B cell (primary cell): ENCODE measurements around the gene SLC9A3. TPM values are rescaled to one million over a fixed set of nuclear protein-coding genes. Genes with fewer than 3 reads are reported as not detected.

Experiments
- ATAC-seq: fragments of 200-7000 bp; cut with Tn5 transposase; one replicate; pipeline ENCODE4 v1.10.0; 2021; ENCODE audit warnings: low read depth, mild to moderate bottlenecking, moderate number of reproducible peaks, moderate library complexity
- CTCF ChIA-PET: fragments of 350-600 bp; sonication (Branson Sonifier 250); formaldehyde crosslinking; loops from one replicate; lab custom pipeline; 2021; ENCODE audit warnings: antibody characterized with exemption, inconsistent platforms; lab: Charles Lee
- POLR2A ChIA-PET: fragments of 350-600 bp; sonication (Branson Sonifier 250); formaldehyde crosslinking; loops from one replicate; lab custom pipeline; 2021; ENCODE audit warnings: antibody characterized with exemption; lab: Charles Lee
- DNase-seq: peaks from one replicate; pipeline ENCODE4 v3.0.0; 2013
- H2AFZ ChIP-seq: 2 replicates; pipeline ENCODE4 v1.6.1; 2012; ENCODE audit warnings: mild to moderate bottlenecking, low read depth, low read length; ENCODE audit not compliant: insufficient read depth, poor library complexity, severe bottlenecking
- H3K27ac ChIP-seq, 2 donors: 1 replicate in 1 of 2; 2 replicates in 1 of 2; pipeline ENCODE4 v1.5.1; 2012 to 2013; ENCODE audit warnings: low read length in 2 of 2, mild to moderate bottlenecking in 2 of 2, moderate library complexity in 1 of 2
- H3K27me3 ChIP-seq, 4 experiments: fragments of 200-600 bp in 1 of 4; sonication (generic) in 1 of 4; replicated peaks in 1 of 4; 1 replicate in 2 of 4; 2 replicates in 2 of 4; pipeline versions ENCODE4 v1.6.1 to v1.7.0; 2013 to 2016; ENCODE audit warnings: low read length in 3 of 4, mild to moderate bottlenecking in 2 of 4, mixed read lengths in 1 of 4, moderate library complexity in 1 of 4; ENCODE audit not compliant: insufficient read depth in 4 of 4, control insufficient read depth in 3 of 4; ENCODE audit errors: control extremely low read depth in 1 of 4
- H3K36me3 ChIP-seq, 2 experiments: replicated peaks in 1 of 2; 1 replicate in 1 of 2; 2 replicates in 1 of 2; pipeline versions ENCODE4 v1.6.1 to v1.7.1; 2013; ENCODE audit warnings: low read length in 1 of 2; ENCODE audit not compliant: insufficient read depth in 2 of 2, control insufficient read depth in 1 of 2; ENCODE audit errors: control extremely low read depth in 1 of 2, extremely low read depth in 1 of 2
- H3K4me1 ChIP-seq, 2 donors: fragments of 200-600 bp in 1 of 2; sonication (generic) in 1 of 2; 1 replicate in 1 of 2; 2 replicates in 1 of 2; pipeline versions ENCODE4 v1.5.1 to v1.6.1; 2013 to 2017; ENCODE audit warnings: low read length in 2 of 2; ENCODE audit not compliant: control insufficient read depth in 2 of 2, insufficient read depth in 2 of 2
- H3K4me2 ChIP-seq: replicated peaks from 2 replicates; pipeline ENCODE3; 2012; ENCODE audit warnings: mild to moderate bottlenecking, low read depth, low read length; ENCODE audit not compliant: poor library complexity, severe bottlenecking
- H3K4me3 ChIP-seq, 5 experiments: fragments of 200-600 bp in 1 of 5; sonication (generic) in 1 of 5; 1 replicate in 3 of 5; 2 replicates in 2 of 5; pipeline versions ENCODE4 v1.5.1 to v1.7.0; 2011 to 2016; ENCODE audit warnings: low read length in 4 of 5, mild to moderate bottlenecking in 4 of 5, low read depth in 2 of 5, control low read depth in 1 of 5, moderate library complexity in 1 of 5; ENCODE audit not compliant: insufficient read depth in 1 of 5; ENCODE audit errors: control extremely low read depth in 1 of 5, extremely low read depth in 1 of 5
- H3K79me2 ChIP-seq: fragments of 200-600 bp; sonication (generic); one replicate; pipeline ENCODE4 v1.6.0; 2016; ENCODE audit warnings: low read length; ENCODE audit not compliant: control insufficient read depth, insufficient read depth
- H3K9ac ChIP-seq: fragments of 200-600 bp; sonication (generic); 2 replicates; pipeline ENCODE4 v1.6.1; 2017; ENCODE audit warnings: mild to moderate bottlenecking, low read length, moderate library complexity
- H3K9me3 ChIP-seq, 3 donors: one replicate each; pipeline versions ENCODE4 v1.6.1 to v1.7.1; 2013; ENCODE audit warnings: low read length in 2 of 3; ENCODE audit not compliant: control insufficient read depth in 2 of 3, insufficient read depth in 1 of 3; ENCODE audit errors: control extremely low read depth in 1 of 3
- H4K20me1 ChIP-seq: 2 replicates; pipeline ENCODE4 v1.6.0; 2012; ENCODE audit warnings: mild to moderate bottlenecking, low read length; ENCODE audit not compliant: insufficient read depth, control insufficient read depth, poor library complexity, severe bottlenecking
- H3K27ac Mint-ChIP-seq: one replicate; pipeline ENCODE4 v1.8.0; 2021; ENCODE audit warnings: mixed read lengths
- H3K27me3 Mint-ChIP-seq: one replicate; pipeline ENCODE4 v1.8.0; 2021; ENCODE audit warnings: mixed read lengths
- H3K4me1 Mint-ChIP-seq: one replicate; pipeline ENCODE4 v1.8.0; 2021; ENCODE audit warnings: mixed read lengths
- H3K4me3 Mint-ChIP-seq: one replicate; pipeline ENCODE4 v1.8.0; 2021; ENCODE audit warnings: mixed read lengths
- H3K9me3 Mint-ChIP-seq: one replicate; pipeline ENCODE4 v1.8.0; 2022; ENCODE audit warnings: mixed read lengths; ENCODE audit not compliant: insufficient read depth
- EZH2 ChIP-seq: IDR thresholded peaks from 2 replicates; pipeline ENCODE4 v1.6.1; 2012; ENCODE audit warnings: borderline replicate concordance, low read depth, mild to moderate bottlenecking, moderate library complexity, low read length; ENCODE audit not compliant: insufficient read depth, poor library complexity, severe bottlenecking
- WGBS: methylation state at CpG from one replicate; pipeline ENCODE4 v1.1.5; 2013; ENCODE audit warnings: missing lambda C conversion rate; ENCODE audit not compliant: insufficient coverage; 5-methylcytosine and 5-hydroxymethylcytosine counted together
- intact Hi-C: fragments of 100-400 bp; cut with micrococcal nuclease; formaldehyde crosslinking; loops from one replicate; pipeline ENCODE4 v1.10.0; 2022
- polyA plus RNA-seq: library from polyadenylated mRNA; depleted of rRNA; stranded (reverse); fragments of >200 nt; gene quantifications from 2 replicates; pipeline ENCODE4 v1.2.3, GENCODE V29; 2012
- total RNA-seq, 2 donors: library from RNA; stranded (reverse); fragments of 120-200 nt in 1 of 2; gene quantifications; 1 replicate in 1 of 2; 2 replicates in 1 of 2; pipeline versions ENCODE4 v1.2.3 to v1.2.4, GENCODE V29; 2013 to 2022
- TF ChIP-seq, protein P1 (sequence below): fragments of 200-600 bp; IDR thresholded peaks from one replicate; pipeline ENCODE4 v1.8.0; 2022; ENCODE audit warnings: antibody characterized with exemption, mild to moderate bottlenecking

The SLC9A3 gene
- total and polyA plus RNA-seq, 2 donors (not counting 1 experiment from before 2014, with no cell fraction given) = 0.84 to 2.0 TPM

DNA sequence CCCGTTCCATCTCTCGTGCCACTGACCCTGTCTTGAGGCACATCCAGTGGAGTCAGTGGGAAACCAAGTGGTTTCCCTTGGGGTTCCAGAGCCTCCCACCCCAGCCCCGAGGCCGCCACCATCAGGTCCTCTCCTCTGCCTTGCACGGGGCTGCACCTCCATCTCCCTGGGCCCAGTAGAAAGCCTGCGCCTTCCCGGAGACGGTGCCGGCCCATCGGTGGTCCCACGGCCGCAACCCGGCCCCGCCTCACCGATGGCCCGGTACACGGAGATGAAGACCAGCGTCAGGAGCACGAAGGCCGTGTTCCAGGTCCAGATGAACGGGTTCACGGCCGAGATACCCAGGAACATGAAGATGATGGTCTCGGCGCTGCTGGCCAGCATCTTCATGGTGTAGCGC is 41.2 kb downstream of the SLC9A3 start:
- no peak for DNase-seq
- Mint-ChIP-seq H3K27me3 (peaks cover 20% of the 10 kb centered on the region), H3K4me1 (no peaks in the 10 kb centered on the region), H3K4me3 (no peak overlapping the region), H3K27ac (no peak overlapping the region), H3K9me3 (no peaks in the 10 kb centered on the region)
- Histone ChIP-seq H3K4me2 (no peak overlapping the region), H3K9me3 (peaks cover 0 to 14% (median 0%) of the 10 kb centered on the region in 3 donors), H3K27ac (no peak overlapping the region), H3K4me3 (no peak overlapping the region), H3K9ac (no peak overlapping the region), H2AFZ (no peak overlapping the region), H3K36me3 (no peaks in the 10 kb centered on the region), H4K20me1 (no peaks in the 10 kb centered on the region), H3K79me2 (no peaks in the 10 kb centered on the region), H3K27me3 (peaks cover 0 to 64% (median 5%) of the 10 kb centered on the region in 4 experiments), H3K4me1 (peaks cover 5 to 10% of the 10 kb centered on the region in 2 donors)
- CTCF ChIA-PET = no interaction called here
- intact Hi-C loops = no loop called here
- TF ChIP-seq, protein P1, sequence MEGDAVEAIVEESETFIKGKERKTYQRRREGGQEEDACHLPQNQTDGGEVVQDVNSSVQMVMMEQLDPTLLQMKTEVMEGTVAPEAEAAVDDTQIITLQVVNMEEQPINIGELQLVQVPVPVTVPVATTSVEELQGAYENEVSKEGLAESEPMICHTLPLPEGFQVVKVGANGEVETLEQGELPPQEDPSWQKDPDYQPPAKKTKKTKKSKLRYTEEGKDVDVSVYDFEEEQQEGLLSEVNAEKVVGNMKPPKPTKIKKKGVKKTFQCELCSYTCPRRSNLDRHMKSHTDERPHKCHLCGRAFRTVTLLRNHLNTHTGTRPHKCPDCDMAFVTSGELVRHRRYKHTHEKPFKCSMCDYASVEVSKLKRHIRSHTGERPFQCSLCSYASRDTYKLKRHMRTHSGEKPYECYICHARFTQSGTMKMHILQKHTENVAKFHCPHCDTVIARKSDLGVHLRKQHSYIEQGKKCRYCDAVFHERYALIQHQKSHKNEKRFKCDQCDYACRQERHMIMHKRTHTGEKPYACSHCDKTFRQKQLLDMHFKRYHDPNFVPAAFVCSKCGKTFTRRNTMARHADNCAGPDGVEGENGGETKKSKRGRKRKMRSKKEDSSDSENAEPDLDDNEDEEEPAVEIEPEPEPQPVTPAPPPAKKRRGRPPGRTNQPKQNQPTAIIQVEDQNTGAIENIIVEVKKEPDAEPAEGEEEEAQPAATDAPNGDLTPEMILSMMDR = no peak
- no peak for TF ChIP-seq EZH2
- ATAC-seq = no peak
- 94% methylated on average over 26 of the region's 26 CpGs for WGBS
- POLR2A ChIA-PET = no interaction called here

DNA sequence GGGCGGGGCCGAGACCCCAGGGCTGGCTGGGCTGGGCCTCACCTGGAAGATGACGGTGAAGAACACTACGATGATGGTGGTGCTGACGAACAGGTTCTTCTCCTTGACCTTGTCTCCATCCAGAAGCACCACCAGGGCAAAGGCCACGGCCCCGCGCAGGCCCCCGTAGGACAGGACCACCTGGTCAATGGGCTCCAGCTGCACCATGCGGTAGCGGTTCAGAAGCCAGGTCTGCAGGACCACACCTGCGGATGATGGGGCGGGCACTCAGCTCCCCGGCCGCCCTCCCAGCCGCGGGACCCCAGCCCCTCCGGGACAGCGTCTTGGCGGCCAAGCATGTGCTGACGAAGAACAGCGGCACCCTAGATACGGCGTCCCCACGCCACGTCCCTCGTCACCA is 41.7 kb downstream of the SLC9A3 start:
- 97% methylated on average over 25 of the region's 27 CpGs for WGBS

More for the DNA sequence above, 41.7 kb downstream of the SLC9A3 start:
- Mint-ChIP-seq H3K4me3 (no peak overlapping the region), H3K9me3 (no peaks in the 10 kb centered on the region), H3K27me3 (peaks cover 22% of the 10 kb centered on the region), H3K27ac (no peak overlapping the region), H3K4me1 (no peaks in the 10 kb centered on the region)
- no peak overlapping the region for H3K9ac ChIP-seq
- no peaks in the 10 kb centered on the region for H3K36me3 ChIP-seq
- H3K79me2 ChIP-seq = no peaks in the 10 kb centered on the region
- H2AFZ ChIP-seq = no peak overlapping the region
- H3K27ac ChIP-seq = no peak overlapping the region
- ATAC-seq (no peak), DNase-seq (no peak)
- peaks cover 5 to 10% of the 10 kb centered on the region in 2 donors for H3K4me1 ChIP-seq
- CTCF ChIA-PET = no interaction called here
- intact Hi-C loops = no loop called here
- TF ChIP-seq, protein P1 = no peak
- TF ChIP-seq EZH2 = no peak
- no peak overlapping the region for H3K4me3 ChIP-seq
- H3K27me3 ChIP-seq = peaks cover 0 to 69% (median 5%) of the 10 kb centered on the region in 4 experiments
- POLR2A ChIA-PET = no interaction called here
- no peak overlapping the region for H3K4me2 ChIP-seq
- no peaks in the 10 kb centered on the region for H4K20me1 ChIP-seq
- peaks cover 0 to 13% (median 0%) of the 10 kb centered on the region in 3 donors for H3K9me3 ChIP-seq
